Neuronal stem cell (in vitro differentiated cells): Measurements from ENCODE around the gene DNALI1.

Experiments used
- DNase-seq: peaks from one replicate; pipeline ENCODE4 v3.0.0-alpha.2; 2013; ENCODE audit warnings: low spot score
- H2AFZ ChIP-seq: one replicate; pipeline ENCODE4 v1.6.1; 2013; ENCODE audit warnings: mild to moderate bottlenecking, low read length, inconsistent platforms
- H2AK5ac ChIP-seq: 2 replicates; pipeline ENCODE4 v1.6.1; 2013; ENCODE audit warnings: low read depth, mild to moderate bottlenecking, inconsistent platforms, low read length, moderate library complexity, mixed read lengths
- H2BK120ac ChIP-seq: 2 replicates; pipeline ENCODE4 v1.6.1; 2013; ENCODE audit warnings: low read depth, mild to moderate bottlenecking, inconsistent platforms, low read length, moderate library complexity, mixed read lengths
- H2BK12ac ChIP-seq: one replicate; pipeline ENCODE4 v1.6.1; 2013; ENCODE audit warnings: low read length, inconsistent platforms
- H2BK15ac ChIP-seq: 2 replicates; pipeline ENCODE4 v1.6.1; 2013; ENCODE audit warnings: mild to moderate bottlenecking, low read length, inconsistent platforms, mixed read lengths
- H2BK5ac ChIP-seq: one replicate; pipeline ENCODE4 v1.6.1; 2013; ENCODE audit warnings: inconsistent platforms, mild to moderate bottlenecking, low read length, moderate library complexity
- H3K14ac ChIP-seq: one replicate; pipeline ENCODE4 v1.6.1; 2013; ENCODE audit warnings: low read length, inconsistent platforms
- H3K18ac ChIP-seq: 2 replicates; pipeline ENCODE4 v1.6.1; 2013; ENCODE audit warnings: low read length, inconsistent platforms
- H3K23ac ChIP-seq: 2 replicates; pipeline ENCODE4 v1.6.1; 2013; ENCODE audit warnings: low read depth, mild to moderate bottlenecking, mixed read lengths, low read length, inconsistent platforms; ENCODE audit not compliant: poor library complexity
- H3K27ac ChIP-seq: replicated peaks from 3 replicates; pipeline ENCODE4 v1.5.1; 2013; ENCODE audit warnings: low read length, inconsistent platforms
- H3K27me3 ChIP-seq, 3 experiments: 2 replicates each; pipeline ENCODE4 v1.6.1; 2013; ENCODE audit warnings: low read length in 3 of 3, mild to moderate bottlenecking in 2 of 3, inconsistent platforms in 1 of 3, low read depth in 1 of 3, mixed read lengths in 1 of 3, moderate library complexity in 1 of 3; ENCODE audit not compliant: control insufficient read depth in 3 of 3, insufficient read depth in 3 of 3
- H3K36me3 ChIP-seq, 2 donors: replicated peaks in 1 of 2; 2 replicates each; pipeline ENCODE4 v1.6.1; 2013; ENCODE audit warnings: low read length in 2 of 2; ENCODE audit not compliant: control insufficient read depth in 2 of 2, insufficient read depth in 2 of 2
- H3K4ac ChIP-seq: 2 replicates; pipeline ENCODE4 v1.6.1; 2013; ENCODE audit warnings: inconsistent platforms, mild to moderate bottlenecking, low read length, moderate library complexity
- H3K4me1 ChIP-seq, 2 donors: 1 replicate in 1 of 2; 2 replicates in 1 of 2; pipeline ENCODE4 v1.6.1; 2013; ENCODE audit warnings: low read length in 2 of 2, low read depth in 1 of 2; ENCODE audit not compliant: control insufficient read depth in 2 of 2, insufficient read depth in 1 of 2
- H3K4me2 ChIP-seq: one replicate; pipeline ENCODE4 v1.6.1; 2013; ENCODE audit warnings: mild to moderate bottlenecking, low read length, inconsistent platforms; ENCODE audit not compliant: insufficient read depth, poor library complexity, severe bottlenecking
- H3K4me3 ChIP-seq, 2 donors: 2 replicates each; pipeline ENCODE4 v1.5.1; 2013; ENCODE audit warnings: low read length in 2 of 2, mild to moderate bottlenecking in 2 of 2, inconsistent platforms in 1 of 2, moderate library complexity in 1 of 2
- H3K79me1 ChIP-seq: one replicate; pipeline ENCODE4 v1.6.1; 2013; ENCODE audit warnings: low read depth, mild to moderate bottlenecking, inconsistent platforms, low read length, moderate library complexity
- H3K9ac ChIP-seq: one replicate; pipeline ENCODE4 v1.6.1; 2013; ENCODE audit warnings: mild to moderate bottlenecking, low read depth, low read length, inconsistent platforms; ENCODE audit not compliant: poor library complexity
- H3K9me3 ChIP-seq, 2 donors: replicated peaks in 1 of 2; 2 replicates each; pipeline versions ENCODE3 to v1.6.1; 2013; ENCODE audit warnings: low read length in 2 of 2, mild to moderate bottlenecking in 2 of 2, inconsistent platforms in 1 of 2, low read depth in 1 of 2, mixed read lengths in 1 of 2, moderate library complexity in 1 of 2; ENCODE audit not compliant: control insufficient read depth in 2 of 2, insufficient read depth in 1 of 2
- H4K8ac ChIP-seq: one replicate; pipeline ENCODE4 v1.6.1; 2013; ENCODE audit warnings: low read depth, mild to moderate bottlenecking, inconsistent platforms, low read length, moderate library complexity
- H4K91ac ChIP-seq: one replicate; pipeline ENCODE4 v1.6.1; 2013; ENCODE audit warnings: low read length, low read depth, mild to moderate bottlenecking, inconsistent platforms; ENCODE audit not compliant: poor library complexity
- whole genome bisulfite sequencing, 2 donors: extraction: QIAGEN DNeasy Blood & Tissue Kit; methylation state at CpG; one replicate each; pipeline ENCODE4 v1.1.7; 2013; ENCODE audit warnings: missing lambda C conversion rate in 2 of 2, mixed read lengths in 1 of 2; ENCODE audit not compliant: insufficient read length in 2 of 2, insufficient replicate concordance in 1 of 2; ENCODE audit errors: extremely low coverage in 2 of 2; 5-methylcytosine and 5-hydroxymethylcytosine counted together

DNALI1 gene

DNA sequence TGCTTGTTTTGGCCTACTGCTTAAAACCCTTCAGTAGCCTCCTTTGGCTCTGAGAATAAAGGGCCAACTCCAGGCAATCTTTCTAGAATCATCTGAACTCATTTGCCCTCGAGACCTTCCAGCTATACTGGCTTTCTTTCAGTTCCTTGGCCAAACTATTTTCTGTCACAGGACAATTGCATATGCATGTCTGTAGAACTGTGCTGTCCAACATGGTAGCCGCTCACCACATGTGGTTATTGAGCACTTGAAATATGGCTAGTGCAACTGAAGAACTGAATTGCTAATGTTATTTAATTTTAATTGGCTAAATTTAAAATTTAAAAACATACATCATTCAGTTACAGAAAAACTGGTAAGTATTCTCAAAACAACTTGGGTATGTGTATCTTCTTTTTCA is 53.3 kb downstream of the DNALI1 start:
- Histone ChIP-seq H2AK5ac (no peak overlapping the region), H3K18ac (no peak overlapping the region), H4K91ac (no peak overlapping the region), H3K27me3 (peaks cover 0 to 94% (median 12%) of the 10 kb centered on the region in 3 experiments), H3K23ac (no peak overlapping the region), H3K14ac (no peak overlapping the region), H4K8ac (no peak overlapping the region), H3K79me1 (no peaks in the 10 kb centered on the region), H2BK15ac (no peak overlapping the region), H2BK120ac (no peak overlapping the region), H3K36me3 (no peaks in the 10 kb centered on the region), H3K27ac (no peak overlapping the region), H3K4me1 (no peaks in the 10 kb centered on the region), H3K9ac (no peak overlapping the region), H2AFZ (no peak overlapping the region), H2BK5ac (no peak overlapping the region), H3K9me3 (no peaks in the 10 kb centered on the region), H3K4me3 (no peak overlapping the region), H2BK12ac (no peak overlapping the region), H3K4me2 (no peak overlapping the region), H3K4ac (no peak overlapping the region)
- DNase-seq, result no peak
- no CpG with 5 or more reads among the region's 2 CpGs for WGBS, 2 donors

DNA sequence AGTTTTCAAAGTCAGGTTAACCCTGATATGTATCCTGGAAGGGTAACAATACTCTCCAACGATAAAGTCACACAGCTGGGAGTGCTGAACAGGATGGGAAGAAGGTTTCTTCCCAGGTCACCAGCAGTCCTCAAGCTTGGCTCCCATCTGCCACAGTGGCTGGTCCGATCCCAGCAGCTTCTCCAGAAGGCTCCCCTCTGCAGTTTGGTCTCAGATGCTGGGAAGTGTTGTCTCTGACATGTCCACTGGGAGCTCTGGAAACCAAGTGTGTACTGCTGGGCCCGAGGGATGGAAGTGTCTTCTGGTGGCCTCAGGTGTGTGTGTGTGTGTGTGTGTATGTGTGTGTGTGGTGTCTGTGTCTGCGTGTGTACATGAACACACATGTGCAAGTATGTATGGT is 55.4 kb downstream of the DNALI1 start:
- no peak for DNase-seq
- Histone ChIP-seq H3K9ac (no peak overlapping the region), H3K27me3 (peaks cover 0 to 94% (median 12%) of the 10 kb centered on the region in 3 experiments), H3K4me2 (no peak overlapping the region), H3K23ac (no peak overlapping the region), H2AK5ac (no peak overlapping the region), H3K4ac (no peak overlapping the region), H3K79me1 (no peaks in the 10 kb centered on the region), H3K4me3 (no peak overlapping the region), H3K27ac (no peak overlapping the region), H3K9me3 (no peaks in the 10 kb centered on the region), H3K36me3 (no peaks in the 10 kb centered on the region), H2BK15ac (no peak overlapping the region), H2BK5ac (no peak overlapping the region), H2BK120ac (no peak overlapping the region), H3K14ac (no peak overlapping the region), H3K18ac (no peak overlapping the region), H4K8ac (no peak overlapping the region), H3K4me1 (no peaks in the 10 kb centered on the region), H2AFZ (no peak overlapping the region), H2BK12ac (no peak overlapping the region), H4K91ac (no peak overlapping the region)
- no CpG with 5 or more reads among the region's 4 CpGs for WGBS, 2 donors

DNA sequence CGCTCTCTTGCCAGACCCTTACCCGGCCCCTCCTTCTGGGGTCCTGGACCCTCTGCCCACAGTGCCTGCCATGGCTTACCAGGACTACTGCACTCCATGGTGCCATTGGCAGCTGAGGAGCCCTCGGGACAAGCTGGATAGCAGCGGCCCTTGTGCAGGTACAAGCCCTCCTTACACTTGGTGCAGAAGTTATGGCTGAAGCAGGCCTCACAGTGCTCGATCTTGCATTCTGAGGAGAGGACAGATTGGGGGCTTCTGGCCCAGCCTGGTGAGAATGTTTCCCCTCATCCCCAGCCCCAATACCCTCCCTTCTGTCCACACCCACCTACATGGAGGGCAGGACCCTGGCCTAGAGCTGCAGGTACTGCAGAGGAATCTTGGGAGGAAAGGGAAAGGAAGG is 57.4 kb downstream of the DNALI1 start:
- H2AK5ac ChIP-seq, result no peak overlapping the region
- DNase-seq, result no peak

DNA sequence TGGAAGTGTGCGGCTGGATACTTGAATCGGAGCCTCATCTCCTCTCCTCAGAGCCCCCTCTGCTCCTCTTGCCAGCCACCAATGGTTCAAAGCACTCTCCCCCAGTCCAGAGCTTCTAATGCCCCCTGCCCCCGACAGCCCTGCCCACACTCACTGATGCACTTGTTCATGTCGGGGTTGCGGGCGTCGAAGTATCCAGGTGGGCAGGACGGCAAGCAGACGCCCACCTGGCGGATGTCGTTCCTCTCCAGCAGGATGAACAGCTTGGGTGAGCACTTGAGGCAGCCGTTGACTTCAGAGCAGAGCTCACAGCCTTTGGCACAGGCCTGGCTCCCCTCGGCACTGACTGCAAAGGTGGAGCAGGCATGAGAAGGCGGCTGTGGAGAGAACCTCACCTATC is 59.6 kb downstream of the DNALI1 start:
- Histone ChIP-seq H3K18ac (peak overlapping the region; percentile 51), H3K4me3 (no peak overlapping the region), H2AFZ (no peak overlapping the region), H3K36me3 (no peaks in the 10 kb centered on the region), H2BK5ac (no peak overlapping the region), H3K14ac (no peak overlapping the region), H3K27ac (no peak overlapping the region), H3K79me1 (no peaks in the 10 kb centered on the region), H4K91ac (no peak overlapping the region), H3K9ac (no peak overlapping the region), H3K23ac (peak overlapping the region; percentile 49), H3K27me3 (peaks cover 0 to 81% (median 0%) of the 10 kb centered on the region in 3 experiments), H4K8ac (no peak overlapping the region), H2BK12ac (no peak overlapping the region), H3K4me2 (no peak overlapping the region), H3K9me3 (peaks cover 0 to 2% of the 10 kb centered on the region in 2 donors), H3K4me1 (no peaks in the 10 kb centered on the region), H2AK5ac (no peak overlapping the region), H2BK15ac (no peak overlapping the region), H3K4ac (no peak overlapping the region), H2BK120ac (no peak overlapping the region)
- WGBS, 2 donors, result no CpG with 5 or more reads among the region's 14 CpGs
- no peak for DNase-seq

More for the DNA sequence above, 57.4 kb downstream of the DNALI1 start:
- no peaks in the 10 kb centered on the region for H3K79me1 ChIP-seq
- no peak overlapping the region for H3K4me2 ChIP-seq
- H3K9ac ChIP-seq, result peak overlapping the region; percentile 44
- H2BK12ac ChIP-seq, result no peak overlapping the region
- no peak overlapping the region for H3K4ac ChIP-seq
- H3K4me3 ChIP-seq, result no peak overlapping the region
- H3K4me1 ChIP-seq, result no peaks in the 10 kb centered on the region
- no peak overlapping the region for H3K14ac ChIP-seq
- H3K27me3 ChIP-seq, result peaks cover 0 to 89% (median 0%) of the 10 kb centered on the region in 3 experiments
- H4K91ac ChIP-seq, result no peak overlapping the region
- H3K27ac ChIP-seq, result no peak overlapping the region
- no peak overlapping the region for H4K8ac ChIP-seq
- H3K9me3 ChIP-seq, result no peaks in the 10 kb centered on the region
- H3K23ac ChIP-seq, result peak overlapping the region; percentile 58
- H2BK5ac ChIP-seq, result no peak overlapping the region
- no peaks in the 10 kb centered on the region for H3K36me3 ChIP-seq
- no CpG with 5 or more reads among the region's 5 CpGs for WGBS, 2 donors
- peak overlapping the region; percentile 8 for H2BK15ac ChIP-seq
- H2AFZ ChIP-seq, result no peak overlapping the region
- H2BK120ac ChIP-seq, result no peak overlapping the region
- H3K18ac ChIP-seq, result peak overlapping the region; percentile 21
